ENCODE results near the gene WDR5. TPM values are rescaled to one million over a fixed set of nuclear protein-coding genes. Genes with fewer than 3 reads are reported as not detected.

The WDR5 gene
- total RNA-seq, 1 donor from 2014 or later, result 46.8 TPM

- Mint-ChIP-seq H3K36me3 (ENCODE audit: insufficient read depth) (no peaks in the 10 kb centered on the region), H3K4me1 (ENCODE audit: low read depth) (no peaks in the 10 kb centered on the region), H3K27ac (no peak overlapping the region), H3K9me3 (ENCODE audit: low read depth) (no peaks in the 10 kb centered on the region), H3K4me3 (ENCODE audit: low read depth) (no peak overlapping the region), H3K27me3 (peaks cover 8% of the 10 kb centered on the region)
- TF ChIP-seq, protein P1, sequence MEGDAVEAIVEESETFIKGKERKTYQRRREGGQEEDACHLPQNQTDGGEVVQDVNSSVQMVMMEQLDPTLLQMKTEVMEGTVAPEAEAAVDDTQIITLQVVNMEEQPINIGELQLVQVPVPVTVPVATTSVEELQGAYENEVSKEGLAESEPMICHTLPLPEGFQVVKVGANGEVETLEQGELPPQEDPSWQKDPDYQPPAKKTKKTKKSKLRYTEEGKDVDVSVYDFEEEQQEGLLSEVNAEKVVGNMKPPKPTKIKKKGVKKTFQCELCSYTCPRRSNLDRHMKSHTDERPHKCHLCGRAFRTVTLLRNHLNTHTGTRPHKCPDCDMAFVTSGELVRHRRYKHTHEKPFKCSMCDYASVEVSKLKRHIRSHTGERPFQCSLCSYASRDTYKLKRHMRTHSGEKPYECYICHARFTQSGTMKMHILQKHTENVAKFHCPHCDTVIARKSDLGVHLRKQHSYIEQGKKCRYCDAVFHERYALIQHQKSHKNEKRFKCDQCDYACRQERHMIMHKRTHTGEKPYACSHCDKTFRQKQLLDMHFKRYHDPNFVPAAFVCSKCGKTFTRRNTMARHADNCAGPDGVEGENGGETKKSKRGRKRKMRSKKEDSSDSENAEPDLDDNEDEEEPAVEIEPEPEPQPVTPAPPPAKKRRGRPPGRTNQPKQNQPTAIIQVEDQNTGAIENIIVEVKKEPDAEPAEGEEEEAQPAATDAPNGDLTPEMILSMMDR (IDR thresholded peaks at IDR 0.05; ENCODE audit: unreplicated experiment), result no peak
- DNase-seq (ENCODE audit: low spot score, unreplicated experiment), result no peak
Measured at GRCh38 chr9:134177186-134177585, 41.3 kb downstream of the WDR5 start.

DNA sequence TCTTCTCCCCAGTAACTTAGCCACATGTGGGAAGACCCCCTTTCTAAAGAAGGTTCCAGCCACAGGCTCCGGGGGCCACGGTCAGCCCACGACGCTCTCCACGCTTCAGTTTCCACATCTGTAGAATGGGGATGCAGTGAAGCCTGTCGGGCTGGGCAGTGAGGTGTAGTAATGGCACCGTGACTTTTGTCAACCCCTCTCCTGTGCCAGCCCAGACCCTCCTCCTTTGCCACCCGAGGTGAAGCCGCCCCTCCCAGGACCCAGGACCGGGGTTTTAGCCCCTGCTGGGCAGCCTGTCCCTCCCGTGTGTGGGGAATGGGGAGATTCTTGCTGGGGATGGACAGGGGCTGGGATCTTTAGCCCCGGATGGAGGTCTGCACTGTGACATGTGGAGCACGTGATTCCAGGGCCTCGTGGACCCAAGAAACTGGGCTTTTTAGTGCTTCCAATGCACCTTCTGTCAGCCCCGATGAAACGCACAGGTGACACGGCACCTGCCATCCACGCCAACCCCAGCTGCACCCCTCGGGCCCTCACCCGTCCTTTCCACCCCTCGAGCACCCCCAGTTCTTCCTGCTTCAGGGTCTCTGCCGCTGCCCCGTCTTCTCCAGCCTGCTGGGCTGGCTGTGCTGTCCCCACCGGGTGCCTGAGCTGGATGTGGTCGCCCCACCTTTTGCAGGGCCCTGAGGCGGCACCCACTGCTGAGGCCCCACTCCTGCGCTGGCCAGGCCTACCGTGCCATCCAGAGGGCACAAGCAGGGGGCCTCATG, 41.9 kb downstream of the WDR5 start:
- Mint-ChIP-seq H3K27ac (no peak overlapping the region), H3K4me1 (ENCODE audit: low read depth) (no peaks in the 10 kb centered on the region), H3K4me3 (ENCODE audit: low read depth) (no peak overlapping the region), H3K27me3 (peaks cover 8% of the 10 kb centered on the region), H3K36me3 (ENCODE audit: insufficient read depth) (no peaks in the 10 kb centered on the region), H3K9me3 (ENCODE audit: low read depth) (no peaks in the 10 kb centered on the region)
- no peak for DNase-seq (ENCODE audit: low spot score, unreplicated experiment)
- TF ChIP-seq, protein P1 (IDR thresholded peaks at IDR 0.05; ENCODE audit: unreplicated experiment), result no peak

DNA sequence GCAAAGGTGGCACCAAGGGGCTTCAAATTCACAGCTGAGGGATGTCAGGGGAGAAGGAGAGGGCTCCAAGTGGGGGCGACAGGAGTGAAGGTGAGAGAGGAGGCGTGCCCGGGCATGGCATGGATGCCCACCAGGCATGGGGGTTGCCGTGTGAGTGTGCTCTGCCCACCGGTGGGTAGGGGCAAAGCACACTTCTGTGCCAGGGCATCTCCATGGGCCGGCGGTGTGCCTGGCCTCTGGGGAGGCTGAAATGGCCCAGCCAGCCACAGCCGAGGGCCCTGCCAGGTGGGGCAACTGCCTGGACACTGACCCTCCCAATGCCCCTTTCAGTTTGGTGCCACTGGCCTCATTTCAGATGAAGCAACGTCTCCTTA, 42.5 kb downstream of the WDR5 start:
- TF ChIP-seq, protein P1 (IDR thresholded peaks at IDR 0.05; ENCODE audit: unreplicated experiment), result no peak
- H3K27ac Mint-ChIP-seq, result no peak overlapping the region
- no peak for DNase-seq (ENCODE audit: low spot score, unreplicated experiment)
- H3K4me3 Mint-ChIP-seq (ENCODE audit: low read depth), result no peak overlapping the region
- no peaks in the 10 kb centered on the region for H3K9me3 Mint-ChIP-seq (ENCODE audit: low read depth)
- H3K4me1 Mint-ChIP-seq (ENCODE audit: low read depth), result no peaks in the 10 kb centered on the region
- H3K36me3 Mint-ChIP-seq (ENCODE audit: insufficient read depth), result no peaks in the 10 kb centered on the region
- H3K27me3 Mint-ChIP-seq, result peaks cover 8% of the 10 kb centered on the region

- no peak overlapping the region for H3K4me3 Mint-ChIP-seq (ENCODE audit: low read depth)
- no peaks in the 10 kb centered on the region for H3K4me1 Mint-ChIP-seq (ENCODE audit: low read depth)
- no peaks in the 10 kb centered on the region for H3K36me3 Mint-ChIP-seq (ENCODE audit: insufficient read depth)
- peak overlapping the region; percentile 34 for H3K27ac Mint-ChIP-seq
- no peaks in the 10 kb centered on the region for H3K9me3 Mint-ChIP-seq (ENCODE audit: low read depth)
- no peak for DNase-seq (ENCODE audit: low spot score, unreplicated experiment)
- TF ChIP-seq, protein P1 (IDR thresholded peaks at IDR 0.05; ENCODE audit: unreplicated experiment), result no peak
- H3K27me3 Mint-ChIP-seq, result peaks cover 8% of the 10 kb centered on the region
Measured at GRCh38 chr9:134178768-134179551, 43.1 kb downstream of the WDR5 start.

- peaks cover 8% of the 10 kb centered on the region for H3K27me3 Mint-ChIP-seq
- TF ChIP-seq, protein P1 (IDR thresholded peaks at IDR 0.05; ENCODE audit: unreplicated experiment), result no peak
- DNase-seq (ENCODE audit: low spot score, unreplicated experiment), result no peak
Measured at GRCh38 chr9:134179595-134179917, 43.7 kb downstream of the WDR5 start.

More at GRCh38 chr9:134179595-134179917, 43.7 kb downstream of the WDR5 start:
- Mint-ChIP-seq H3K36me3 (ENCODE audit: insufficient read depth) (no peaks in the 10 kb centered on the region), H3K4me3 (ENCODE audit: low read depth) (no peak overlapping the region), H3K27ac (peak overlapping the region; percentile 34), H3K4me1 (ENCODE audit: low read depth) (no peaks in the 10 kb centered on the region), H3K9me3 (ENCODE audit: low read depth) (no peaks in the 10 kb centered on the region)

All from progenitor cell of endocrine pancreas (in vitro differentiated cells).